GM19238 (cell line): ENCODE results near the gene AP1M2.
A peak's percentile ranks its signal among the peaks of the same experiment; 100 is the strongest.
"Not testable (repeated sequence)": the region's sequence is repeated elsewhere in the genome, so short reads cannot be mapped to it uniquely, and the experiment has no call there.

Source experiments
- DNase-seq: peaks from one replicate; pipeline ENCODE4 v3.0.0; 2011; ENCODE audit warnings: low spot score; ENCODE audit not compliant: insufficient read length

Gene AP1M2

GRCh38 chr19:10602330-10603083 is 15.4 kb upstream of the AP1M2 start:
- peak; percentile 90 for DNase-seq

DNA sequence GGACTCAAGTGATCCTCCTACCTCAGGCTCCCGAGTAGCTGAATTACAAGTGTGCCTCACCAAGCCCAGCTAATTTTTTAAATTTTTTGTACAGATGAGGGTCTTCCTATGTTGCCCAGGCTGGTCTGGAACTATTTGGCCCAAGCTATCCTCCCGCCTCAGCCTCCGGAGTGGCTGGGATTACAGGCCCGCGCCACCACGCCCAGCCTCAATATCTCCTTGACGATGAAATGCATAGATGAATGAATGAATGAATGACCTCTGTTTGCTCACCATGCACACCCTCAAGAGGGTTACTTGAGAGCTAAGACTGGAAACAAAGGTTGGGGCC is 14.9 kb upstream of the AP1M2 start:
- no peak for DNase-seq

- no peak for DNase-seq
Measured at GRCh38 chr19:10600149-10600548, 13.0 kb upstream of the AP1M2 start.

- DNase-seq: no peak
Measured at GRCh38 chr19:10593820-10594637, 6.9 kb upstream of the AP1M2 start.

GRCh38 chr19:10593148-10593547 is 6.0 kb upstream of the AP1M2 start:
- no peak for DNase-seq

GRCh38 chr19:10587839-10588150 is 683 bp upstream of the AP1M2 start:
- DNase-seq: no peak

- DNase-seq: no peak
Measured at GRCh38 chr19:10586396-10586795, 716 bp downstream of the AP1M2 start.

GRCh38 chr19:10583036-10583776 is 3.9 kb downstream of the AP1M2 start:
- DNase-seq: no peak

- no peak for DNase-seq
Measured at GRCh38 chr19:10582091-10582490, 5.0 kb downstream of the AP1M2 start.

DNA sequence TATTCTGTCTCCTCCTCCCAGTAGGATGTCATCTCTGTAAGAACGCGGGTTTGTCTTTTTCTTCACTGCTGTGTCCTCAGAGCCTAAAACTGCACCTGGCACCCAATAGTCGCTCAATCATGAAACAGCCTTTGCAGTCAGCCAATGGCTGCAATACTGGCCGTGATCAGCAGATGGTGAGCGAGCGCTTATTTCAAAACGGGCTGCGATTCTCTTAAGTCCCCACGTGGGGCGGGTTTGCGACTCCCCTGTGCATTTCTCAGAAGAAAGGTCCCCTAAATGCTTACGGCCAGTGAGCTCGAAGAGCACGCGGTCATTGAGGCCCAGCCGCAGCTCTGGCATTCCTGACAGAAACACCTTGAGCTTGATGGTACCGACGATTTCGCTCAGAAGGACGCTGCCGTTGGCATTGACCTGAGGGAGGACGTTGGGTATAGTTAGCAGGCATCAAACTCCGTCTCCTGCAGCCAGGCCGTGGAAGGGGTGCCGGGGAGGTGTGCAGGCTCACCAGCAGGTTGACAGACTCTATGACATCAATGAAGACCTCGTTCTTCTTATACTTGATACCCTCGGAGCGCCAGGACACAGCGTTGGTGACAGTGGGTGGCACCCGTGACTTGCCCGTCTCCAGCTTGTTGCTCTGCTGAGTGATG is 6.0 kb downstream of the AP1M2 start:
- peak; percentile 69 for DNase-seq

GRCh38 chr19:10577951-10578350 is 9.2 kb downstream of the AP1M2 start:
- DNase-seq: no peak

DNA sequence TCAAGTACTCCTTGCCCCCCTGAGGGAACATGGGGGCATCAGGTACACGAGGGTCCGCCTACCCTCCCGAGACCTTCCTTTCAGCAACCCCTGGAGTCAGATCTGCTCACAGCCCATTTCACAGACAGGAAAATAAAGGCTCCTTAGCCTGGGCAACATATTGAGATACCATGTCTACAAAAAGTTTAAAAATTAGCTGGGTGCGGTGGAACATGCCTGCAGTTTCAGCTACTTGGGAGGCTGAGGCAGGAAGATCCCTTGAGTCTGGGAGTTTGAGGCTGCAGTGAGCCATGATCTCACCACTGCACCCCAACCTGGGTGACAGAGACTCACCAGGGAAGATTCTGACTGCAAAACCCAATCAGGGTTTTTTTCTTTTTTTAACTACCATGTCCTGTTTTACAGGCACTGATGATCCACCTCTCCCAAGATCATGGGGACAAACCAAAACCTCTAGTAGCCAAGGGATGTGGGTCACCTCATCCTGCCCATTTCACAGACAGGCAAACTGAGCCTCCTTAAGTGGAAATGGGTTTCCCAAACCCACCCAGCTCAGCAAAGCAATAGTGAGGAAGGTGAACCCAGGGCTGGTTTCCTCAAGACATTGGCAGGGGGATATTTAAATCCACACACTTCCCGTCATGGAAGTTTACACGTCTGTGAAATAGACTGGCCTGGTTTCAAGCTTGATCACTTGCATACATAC is 11.9 kb downstream of the AP1M2 start:
- no peak for DNase-seq

- DNase-seq: no peak
Measured at GRCh38 chr19:10574462-10574861, 12.7 kb downstream of the AP1M2 start.

DNA sequence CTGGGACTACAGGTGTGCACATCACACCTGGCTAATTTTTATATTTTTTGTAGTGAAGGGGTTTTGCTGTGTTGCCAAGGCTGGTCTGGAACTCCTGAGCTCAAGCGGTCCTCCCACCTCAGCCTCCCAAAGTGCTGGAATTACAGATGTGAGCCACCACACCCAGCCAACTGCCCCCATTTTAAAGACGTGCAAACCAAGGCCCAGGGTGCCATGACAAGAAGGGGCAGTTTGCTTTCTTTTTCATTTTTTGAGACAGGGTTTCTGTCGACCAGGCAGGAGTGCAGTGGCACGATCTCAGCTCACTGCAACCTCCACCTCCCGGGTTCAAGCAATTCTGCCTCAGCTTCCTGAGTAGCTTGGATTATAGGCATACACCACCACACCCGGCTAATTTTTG is 13.3 kb downstream of the AP1M2 start:
- not testable (repeated sequence) for DNase-seq

DNA sequence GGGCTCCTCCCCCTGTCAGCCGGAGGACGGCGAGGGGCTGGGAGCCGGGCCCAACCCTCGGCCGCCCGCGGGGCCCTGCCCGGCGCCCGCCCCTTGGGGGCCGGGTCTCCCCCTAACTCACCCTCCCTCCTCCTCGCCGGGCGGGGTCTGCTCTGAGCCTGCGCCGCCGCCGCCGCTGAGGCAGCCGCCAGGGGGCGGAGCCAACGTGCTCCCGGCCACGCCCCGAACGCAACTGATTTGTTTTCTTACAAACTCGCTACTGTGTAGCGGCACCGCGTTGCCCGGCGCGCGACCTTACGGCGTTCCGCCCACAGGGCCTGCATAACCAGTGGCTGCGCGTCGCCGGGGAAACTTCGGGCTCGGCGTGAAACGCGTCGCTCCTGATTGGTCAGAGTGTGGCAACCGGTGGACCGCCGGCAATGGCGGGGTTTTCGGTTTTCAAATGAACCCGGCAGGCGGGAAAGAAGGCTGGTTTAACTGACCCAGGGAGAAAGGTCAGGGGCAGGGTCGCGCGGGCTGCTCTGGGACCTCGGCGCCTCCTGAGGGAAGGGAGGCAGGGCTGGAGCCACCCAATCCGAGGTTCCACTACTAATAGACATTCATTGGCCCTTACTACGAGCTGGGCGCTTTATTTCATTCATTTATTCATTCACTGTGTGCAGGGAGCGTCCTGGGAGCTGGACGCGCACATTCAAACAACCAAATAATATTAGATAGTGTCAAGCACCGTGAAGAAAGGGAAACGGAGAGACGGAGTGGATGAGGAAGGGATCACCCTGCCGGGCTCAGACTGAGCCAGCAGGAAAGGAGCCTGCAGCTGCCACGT is 18.1 kb downstream of the AP1M2 start, which contains the start of gene CDKN2D:
CDKN2D (minus strand) TSS at position 154 of the 826 bp plus-strand sequence. CDS start 326 bp downstream, outside the sequence.
- peak; percentile 88 for DNase-seq

DNA sequence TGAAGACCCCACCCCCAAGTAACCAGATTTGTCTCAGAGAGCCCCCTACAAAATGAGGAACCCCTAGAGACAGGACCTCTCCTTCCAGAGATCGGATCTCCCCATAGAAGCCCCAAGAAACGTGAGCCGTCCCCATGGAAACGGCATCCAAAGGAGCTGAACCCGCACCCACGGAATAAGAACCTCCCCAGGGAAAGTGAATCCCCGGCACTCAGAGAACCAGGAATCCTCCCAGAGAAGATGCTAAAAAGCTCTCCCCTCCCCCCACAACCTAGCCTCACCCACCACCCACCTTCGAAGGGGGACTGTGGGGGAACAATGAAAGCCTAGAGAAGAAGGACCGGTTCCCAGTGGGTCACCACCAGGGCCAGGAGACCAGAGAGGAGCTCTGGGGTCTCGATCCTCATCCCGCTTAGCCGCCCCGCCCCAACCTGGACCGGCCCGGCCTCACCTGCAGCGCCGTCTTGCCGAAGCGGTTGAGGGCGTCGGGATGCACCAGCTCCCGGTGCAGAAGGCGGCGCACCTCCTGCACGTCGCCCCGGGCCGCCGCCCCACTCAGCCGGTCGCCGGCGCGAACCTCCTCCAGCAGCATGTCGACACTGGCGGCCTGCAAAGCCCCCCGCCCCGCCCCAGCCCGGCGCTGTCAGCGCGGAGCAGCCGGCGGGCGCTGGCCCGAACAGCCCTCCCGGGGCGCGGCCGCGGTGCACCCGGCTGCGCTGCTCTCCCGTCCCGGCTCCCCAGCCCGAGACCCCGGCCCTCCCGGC is 18.9 kb downstream of the AP1M2 start:
- DNase-seq: no peak

DNA sequence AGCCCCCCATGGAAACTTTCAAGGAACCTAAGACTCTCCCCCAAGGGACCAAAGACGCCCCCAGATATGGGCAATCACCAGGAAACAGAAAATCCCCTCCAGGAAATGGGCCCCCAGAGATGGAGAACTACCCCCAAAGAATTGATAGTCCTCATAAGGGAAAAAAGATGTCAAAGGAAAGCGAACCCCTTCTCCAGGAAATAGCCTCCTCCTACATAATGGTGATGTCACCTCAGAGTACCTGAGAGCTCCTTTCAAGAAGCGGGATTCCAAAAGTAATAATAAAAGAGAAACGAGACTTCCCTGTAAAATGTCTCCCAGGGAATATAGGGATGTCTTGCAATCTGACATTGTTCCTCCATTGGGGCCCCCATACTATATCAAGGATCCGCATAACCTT is 19.5 kb downstream of the AP1M2 start:
- no peak for DNase-seq

DNA sequence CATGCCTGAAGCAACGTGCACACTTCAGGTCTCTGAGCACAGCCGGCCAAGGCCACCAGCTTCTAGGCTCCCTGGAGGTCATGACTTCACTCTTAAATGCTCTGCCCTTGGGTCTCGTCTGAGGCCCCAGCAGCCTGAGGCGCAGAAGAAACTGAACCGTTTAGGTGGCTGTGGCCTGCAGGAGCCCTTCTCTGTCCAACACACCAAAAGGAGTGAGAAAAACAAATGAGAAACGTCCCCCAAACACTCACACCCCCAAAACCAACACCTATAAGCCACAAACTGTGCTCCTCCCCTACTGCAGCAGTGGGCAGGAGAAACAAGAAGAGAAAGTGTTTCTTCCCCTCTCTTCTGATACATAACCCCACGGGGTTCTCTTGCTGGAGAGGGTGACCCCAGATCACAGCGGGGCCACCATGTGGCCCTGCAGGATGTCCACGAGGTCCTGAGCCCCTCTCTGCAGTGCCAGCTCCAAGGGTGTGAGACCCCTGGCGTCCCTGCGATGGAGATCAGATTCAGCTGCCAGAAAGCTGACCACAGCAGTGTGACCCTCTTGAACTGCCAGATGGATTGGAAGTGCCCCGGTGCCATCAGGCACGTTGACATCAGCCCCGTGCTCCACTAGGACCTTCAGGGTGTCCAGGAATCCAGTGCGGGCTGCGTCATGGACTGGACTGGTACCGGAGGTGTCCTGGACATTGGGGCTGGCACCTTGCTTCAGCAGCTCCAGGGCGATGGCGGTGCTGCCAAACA is 20.3 kb downstream of the AP1M2 start:
- DNase-seq: peak; percentile 49

DNA sequence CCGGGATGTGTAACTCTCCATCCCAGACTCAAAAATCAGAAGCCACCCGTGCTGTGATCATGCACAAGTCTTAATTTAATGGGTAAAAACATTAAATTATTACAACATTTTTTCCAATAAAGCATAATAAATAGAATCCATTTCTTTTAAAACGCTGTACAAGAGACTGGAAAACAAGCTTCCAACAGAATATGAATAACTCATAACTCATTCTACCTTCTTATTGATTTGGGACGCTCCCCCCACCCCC is 20.8 kb downstream of the AP1M2 start:
- no peak for DNase-seq
